ENCODE results near the gene CTSC.

The CTSC gene

GRCh38 chr11:88352139-88352538 lies 14.6 kb upstream of the CTSC start:
- Histone ChIP-seq H3K9me2 (replicated peaks; ENCODE audit: control insufficient read depth, low read length) (no peaks in the 10 kb centered on the region), H3K4me1 (ENCODE audit: control insufficient read depth, low read length) (no peaks in the 10 kb centered on the region), H3K4me3 (ENCODE audit: low read length) (no peak overlapping the region), H4K20me1 (ENCODE audit: control insufficient read depth, insufficient read depth, low read depth, low read length) (no peaks in the 10 kb centered on the region), H3K27ac (ENCODE audit: low read depth, low read length) (no peak overlapping the region), H3K4me2 (ENCODE audit: low read length) (no peak overlapping the region), H3K9me3 (ENCODE audit: control insufficient read depth, insufficient read depth, low read length) (no peaks in the 10 kb centered on the region), H3K79me2 (ENCODE audit: control insufficient read depth, low read length) (no peaks in the 10 kb centered on the region), H3K27me3 (ENCODE audit: control insufficient read depth, low read length) (no peaks in the 10 kb centered on the region), H3K36me3 (ENCODE audit: control insufficient read depth, low read length) (no peaks in the 10 kb centered on the region), H3F3A (ENCODE audit: control insufficient read depth, insufficient read depth) (no peaks in the 10 kb centered on the region)
- TF ChIP-seq, protein P1, sequence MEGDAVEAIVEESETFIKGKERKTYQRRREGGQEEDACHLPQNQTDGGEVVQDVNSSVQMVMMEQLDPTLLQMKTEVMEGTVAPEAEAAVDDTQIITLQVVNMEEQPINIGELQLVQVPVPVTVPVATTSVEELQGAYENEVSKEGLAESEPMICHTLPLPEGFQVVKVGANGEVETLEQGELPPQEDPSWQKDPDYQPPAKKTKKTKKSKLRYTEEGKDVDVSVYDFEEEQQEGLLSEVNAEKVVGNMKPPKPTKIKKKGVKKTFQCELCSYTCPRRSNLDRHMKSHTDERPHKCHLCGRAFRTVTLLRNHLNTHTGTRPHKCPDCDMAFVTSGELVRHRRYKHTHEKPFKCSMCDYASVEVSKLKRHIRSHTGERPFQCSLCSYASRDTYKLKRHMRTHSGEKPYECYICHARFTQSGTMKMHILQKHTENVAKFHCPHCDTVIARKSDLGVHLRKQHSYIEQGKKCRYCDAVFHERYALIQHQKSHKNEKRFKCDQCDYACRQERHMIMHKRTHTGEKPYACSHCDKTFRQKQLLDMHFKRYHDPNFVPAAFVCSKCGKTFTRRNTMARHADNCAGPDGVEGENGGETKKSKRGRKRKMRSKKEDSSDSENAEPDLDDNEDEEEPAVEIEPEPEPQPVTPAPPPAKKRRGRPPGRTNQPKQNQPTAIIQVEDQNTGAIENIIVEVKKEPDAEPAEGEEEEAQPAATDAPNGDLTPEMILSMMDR (IDR thresholded peaks at IDR 0.05; ENCODE audit: low read depth, low read length, poor library complexity, severe bottlenecking): no peak
- no peak for TF ChIP-seq EZH2phosphoT487 (IDR thresholded peaks at IDR 0.05; ENCODE audit: borderline replicate concordance, low read length)

GRCh38 chr11:88348870-88349269 lies 11.3 kb upstream of the CTSC start:
- Histone ChIP-seq H3K27me3 (ENCODE audit: control insufficient read depth, low read length) (no peaks in the 10 kb centered on the region), H3K27ac (ENCODE audit: low read depth, low read length) (no peak overlapping the region), H4K20me1 (ENCODE audit: control insufficient read depth, insufficient read depth, low read depth, low read length) (no peaks in the 10 kb centered on the region), H3K4me2 (ENCODE audit: low read length) (no peak overlapping the region), H3K4me3 (ENCODE audit: low read length) (no peak overlapping the region), H3K9me3 (ENCODE audit: control insufficient read depth, insufficient read depth, low read length) (no peaks in the 10 kb centered on the region), H3K4me1 (ENCODE audit: control insufficient read depth, low read length) (no peaks in the 10 kb centered on the region), H3K36me3 (ENCODE audit: control insufficient read depth, low read length) (no peaks in the 10 kb centered on the region), H3F3A (ENCODE audit: control insufficient read depth, insufficient read depth) (no peaks in the 10 kb centered on the region), H3K79me2 (ENCODE audit: control insufficient read depth, low read length) (no peaks in the 10 kb centered on the region), H3K9me2 (replicated peaks; ENCODE audit: control insufficient read depth, low read length) (no peaks in the 10 kb centered on the region)
- TF ChIP-seq, protein P1 (IDR thresholded peaks at IDR 0.05; ENCODE audit: low read depth, low read length, poor library complexity, severe bottlenecking): no peak
- no peak for TF ChIP-seq EZH2phosphoT487 (IDR thresholded peaks at IDR 0.05; ENCODE audit: borderline replicate concordance, low read length)

- no peaks in the 10 kb centered on the region for H4K20me1 ChIP-seq (ENCODE audit: control insufficient read depth, insufficient read depth, low read depth, low read length)
- H3K9me3 ChIP-seq (ENCODE audit: control insufficient read depth, insufficient read depth, low read length): no peaks in the 10 kb centered on the region
- no peaks in the 10 kb centered on the region for H3K27me3 ChIP-seq (ENCODE audit: control insufficient read depth, low read length)
- H3K4me1 ChIP-seq (ENCODE audit: control insufficient read depth, low read length): no peaks in the 10 kb centered on the region
- no peak overlapping the region for H3K4me2 ChIP-seq (ENCODE audit: low read length)
- no peaks in the 10 kb centered on the region for H3K9me2 ChIP-seq (replicated peaks; ENCODE audit: control insufficient read depth, low read length)
- H3K4me3 ChIP-seq (ENCODE audit: low read length): no peak overlapping the region
- no peaks in the 10 kb centered on the region for H3K36me3 ChIP-seq (ENCODE audit: control insufficient read depth, low read length)
- H3K27ac ChIP-seq (ENCODE audit: low read depth, low read length): no peak overlapping the region
- no peaks in the 10 kb centered on the region for H3K79me2 ChIP-seq (ENCODE audit: control insufficient read depth, low read length)
- no peaks in the 10 kb centered on the region for H3F3A ChIP-seq (ENCODE audit: control insufficient read depth, insufficient read depth)
- TF ChIP-seq EZH2phosphoT487 (IDR thresholded peaks at IDR 0.05; ENCODE audit: borderline replicate concordance, low read length): no peak
- TF ChIP-seq, protein P1 (IDR thresholded peaks at IDR 0.05; ENCODE audit: low read depth, low read length, poor library complexity, severe bottlenecking): no peak
Measured at GRCh38 chr11:88345949-88346348, 8.4 kb upstream of the CTSC start.

DNA sequence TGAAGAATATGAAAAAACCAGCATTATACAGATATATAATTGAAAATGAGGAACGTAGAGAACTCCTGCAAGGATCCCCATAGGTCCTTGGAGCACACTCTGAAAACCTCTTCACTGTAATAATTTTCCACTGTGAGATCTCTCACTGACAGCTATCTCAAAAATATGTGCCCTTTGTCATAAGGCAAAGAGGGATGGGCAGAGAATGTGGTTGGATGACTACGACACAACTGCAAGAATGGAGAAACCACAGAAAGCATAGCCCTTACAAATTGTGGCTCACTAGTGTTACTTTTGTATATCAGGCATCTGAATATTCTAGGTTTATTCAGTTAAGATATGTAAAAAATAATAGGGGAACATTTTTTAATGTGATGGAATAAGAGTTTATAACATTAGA lies 7.9 kb upstream of the CTSC start:
- Histone ChIP-seq H3K4me2 (ENCODE audit: low read length) (no peak overlapping the region), H4K20me1 (ENCODE audit: control insufficient read depth, insufficient read depth, low read depth, low read length) (no peaks in the 10 kb centered on the region), H3K36me3 (ENCODE audit: control insufficient read depth, low read length) (no peaks in the 10 kb centered on the region), H3K27me3 (ENCODE audit: control insufficient read depth, low read length) (no peaks in the 10 kb centered on the region), H3F3A (ENCODE audit: control insufficient read depth, insufficient read depth) (no peaks in the 10 kb centered on the region), H3K27ac (ENCODE audit: low read depth, low read length) (no peak overlapping the region), H3K4me1 (ENCODE audit: control insufficient read depth, low read length) (no peaks in the 10 kb centered on the region), H3K9me2 (replicated peaks; ENCODE audit: control insufficient read depth, low read length) (no peaks in the 10 kb centered on the region), H3K79me2 (ENCODE audit: control insufficient read depth, low read length) (no peaks in the 10 kb centered on the region), H3K4me3 (ENCODE audit: low read length) (no peak overlapping the region), H3K9me3 (ENCODE audit: control insufficient read depth, insufficient read depth, low read length) (no peaks in the 10 kb centered on the region)
- TF ChIP-seq, protein P1 (IDR thresholded peaks at IDR 0.05; ENCODE audit: low read depth, low read length, poor library complexity, severe bottlenecking): no peak
- no peak for TF ChIP-seq EZH2phosphoT487 (IDR thresholded peaks at IDR 0.05; ENCODE audit: borderline replicate concordance, low read length)
